Cardiac muscle cell (in vitro differentiated cells and primary cell): ENCODE results near the gene SMAD2. TPM values are rescaled to one million over a fixed set of nuclear protein-coding genes. Genes with fewer than 3 reads are reported as not detected.

Experiments used
- DNase-seq, 2 donors: peaks; one replicate each; pipeline versions ENCODE4 v3.0.0 to v3.0.0-alpha.2; 2010 to 2017; ENCODE audit warnings: low read depth in 1 of 2, low spot score in 1 of 2
- H3K27ac ChIP-seq: fragments of 200-600 bp; sonication (generic); 2 replicates; pipeline ENCODE4 v1.5.1; 2016
- H3K27me3 ChIP-seq: fragments of 200-600 bp; sonication (generic); 2 replicates; pipeline ENCODE4 v1.6.0; 2016; ENCODE audit warnings: control low read depth
- H3K36me3 ChIP-seq: fragments of 200-600 bp; sonication (generic); 2 replicates; pipeline ENCODE4 v1.5.1; 2016; ENCODE audit warnings: control low read depth
- H3K4me1 ChIP-seq: fragments of 200-600 bp; sonication (generic); 2 replicates; pipeline ENCODE4 v1.8.1; 2017; ENCODE audit warnings: low read depth, mild to moderate bottlenecking, mixed run types
- H3K4me3 ChIP-seq: fragments of 200-600 bp; sonication (generic); 2 replicates; pipeline ENCODE4 v1.5.1; 2016; ENCODE audit warnings: mild to moderate bottlenecking
- H3K9me3 ChIP-seq: fragments of 200-600 bp; sonication (generic); 2 replicates; pipeline ENCODE4 v1.5.1; 2017; ENCODE audit warnings: low read depth, mild to moderate bottlenecking, control low read depth
- CTCF ChIP-seq: IDR thresholded peaks from 2 replicates; pipeline ENCODE4 v1.5.1; 2012; ENCODE audit warnings: low read depth, mild to moderate bottlenecking, low read length
- polyA plus RNA-seq: library from polyadenylated mRNA; unstranded; fragments of >200 nt; fragmentation: Nextera tagmentation; extraction: Ambion mirVana; gene quantifications from 2 replicates; pipeline ENCODE4 v1.2.1, GENCODE V29; 2016
- total RNA-seq: library from RNA; depleted of rRNA; stranded (reverse); fragments of >200 nt; gene quantifications from 2 replicates; pipeline ENCODE4 v1.2.3, GENCODE V29; 2016

SMAD2 gene
- total and polyA plus RNA-seq, 2 experiments from 2014 or later: 84.6 to 85.8 TPM

GRCh38 chr18:47975105-47975504, 44.6 kb upstream of the SMAD2 start:
- H3K4me3 ChIP-seq: no peak overlapping the region
- DNase-seq: no peak
- H3K27ac ChIP-seq: no peak overlapping the region
- H3K36me3 ChIP-seq: no peaks in the 10 kb centered on the region
- H3K4me1 ChIP-seq: peaks cover 21% of the 10 kb centered on the region
- no peaks in the 10 kb centered on the region for H3K27me3 ChIP-seq
- no peaks in the 10 kb centered on the region for H3K9me3 ChIP-seq
- no peak for TF ChIP-seq CTCF

GRCh38 chr18:47970664-47971531, 40.4 kb upstream of the SMAD2 start:
- Histone ChIP-seq H3K27me3 (no peaks in the 10 kb centered on the region), H3K4me3 (no peak overlapping the region), H3K27ac (no peak overlapping the region), H3K4me1 (peaks cover 25% of the 10 kb centered on the region), H3K9me3 (no peaks in the 10 kb centered on the region), H3K36me3 (no peaks in the 10 kb centered on the region)
- DNase-seq: peak in 1 of 2 donors; percentile 7
- no peak for TF ChIP-seq CTCF

- no peaks in the 10 kb centered on the region for H3K36me3 ChIP-seq
- H3K27ac ChIP-seq: no peak overlapping the region
- H3K27me3 ChIP-seq: no peaks in the 10 kb centered on the region
- peaks cover 25% of the 10 kb centered on the region for H3K4me1 ChIP-seq
- DNase-seq: peak in 1 of 2 donors; percentile 37
- H3K4me3 ChIP-seq: no peak overlapping the region
- no peak for TF ChIP-seq CTCF
- H3K9me3 ChIP-seq: no peaks in the 10 kb centered on the region
Observed at GRCh38 chr18:47969816-47970215, 39.4 kb upstream of the SMAD2 start.

DNA sequence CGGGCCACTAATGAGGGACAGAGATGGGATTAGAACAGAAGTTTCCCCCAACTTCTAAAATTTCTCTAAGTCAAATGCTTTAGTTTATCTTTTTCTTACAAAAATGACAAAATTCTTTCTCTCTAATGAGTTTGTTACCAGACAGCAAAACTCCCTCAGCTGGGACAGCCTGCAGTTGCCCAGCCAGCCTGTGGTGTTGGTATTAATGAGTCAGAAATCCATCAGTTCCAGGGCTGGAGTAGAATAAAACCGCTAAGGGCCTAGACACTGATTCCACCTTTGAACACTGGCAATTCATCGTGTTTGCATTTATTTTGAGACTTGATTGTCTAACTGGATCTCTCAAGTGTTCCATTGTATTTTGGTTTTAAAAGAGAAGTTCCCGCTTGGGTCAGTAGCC, 38.3 kb upstream of the SMAD2 start:
- no peaks in the 10 kb centered on the region for H3K27me3 ChIP-seq
- no peak overlapping the region for H3K4me3 ChIP-seq
- peaks cover 25% of the 10 kb centered on the region for H3K4me1 ChIP-seq
- peak in 1 of 2 donors; percentile 13 for DNase-seq
- no peaks in the 10 kb centered on the region for H3K9me3 ChIP-seq
- peak overlapping the region; percentile 66 for H3K27ac ChIP-seq
- no peak for TF ChIP-seq CTCF
- H3K36me3 ChIP-seq: no peaks in the 10 kb centered on the region

- H3K4me1 ChIP-seq: peaks cover 21% of the 10 kb centered on the region
- TF ChIP-seq CTCF: no peak
- no peaks in the 10 kb centered on the region for H3K9me3 ChIP-seq
- peak overlapping the region; percentile 66 for H3K27ac ChIP-seq
- no peaks in the 10 kb centered on the region for H3K36me3 ChIP-seq
- peak; percentile 59 to 72 for DNase-seq
- no peaks in the 10 kb centered on the region for H3K27me3 ChIP-seq
- H3K4me3 ChIP-seq: no peak overlapping the region
Observed at GRCh38 chr18:47968006-47968676, 37.7 kb upstream of the SMAD2 start.
